Retinal pigment epithelial cell (primary cell): ENCODE measurements around the gene GTF3C2.
A peak's percentile ranks its signal among the peaks of the same experiment; 100 is the strongest.

Experiments used
- DNase-seq: peaks from one replicate; pipeline ENCODE4 v3.0.0-alpha.2; 2010; ENCODE audit warnings: low read depth
- H3K4me3 ChIP-seq: 2 replicates; pipeline ENCODE4 v1.5.1; 2011; ENCODE audit warnings: mild to moderate bottlenecking, low read length, control low read depth, moderate library complexity
- TF ChIP-seq, protein P1 (sequence below): conservative IDR thresholded peaks from 2 replicates; pipeline ENCODE4 v1.5.1; 2011; ENCODE audit warnings: low read depth, low read length, control low read depth, inconsistent platforms

Gene GTF3C2, protein sequence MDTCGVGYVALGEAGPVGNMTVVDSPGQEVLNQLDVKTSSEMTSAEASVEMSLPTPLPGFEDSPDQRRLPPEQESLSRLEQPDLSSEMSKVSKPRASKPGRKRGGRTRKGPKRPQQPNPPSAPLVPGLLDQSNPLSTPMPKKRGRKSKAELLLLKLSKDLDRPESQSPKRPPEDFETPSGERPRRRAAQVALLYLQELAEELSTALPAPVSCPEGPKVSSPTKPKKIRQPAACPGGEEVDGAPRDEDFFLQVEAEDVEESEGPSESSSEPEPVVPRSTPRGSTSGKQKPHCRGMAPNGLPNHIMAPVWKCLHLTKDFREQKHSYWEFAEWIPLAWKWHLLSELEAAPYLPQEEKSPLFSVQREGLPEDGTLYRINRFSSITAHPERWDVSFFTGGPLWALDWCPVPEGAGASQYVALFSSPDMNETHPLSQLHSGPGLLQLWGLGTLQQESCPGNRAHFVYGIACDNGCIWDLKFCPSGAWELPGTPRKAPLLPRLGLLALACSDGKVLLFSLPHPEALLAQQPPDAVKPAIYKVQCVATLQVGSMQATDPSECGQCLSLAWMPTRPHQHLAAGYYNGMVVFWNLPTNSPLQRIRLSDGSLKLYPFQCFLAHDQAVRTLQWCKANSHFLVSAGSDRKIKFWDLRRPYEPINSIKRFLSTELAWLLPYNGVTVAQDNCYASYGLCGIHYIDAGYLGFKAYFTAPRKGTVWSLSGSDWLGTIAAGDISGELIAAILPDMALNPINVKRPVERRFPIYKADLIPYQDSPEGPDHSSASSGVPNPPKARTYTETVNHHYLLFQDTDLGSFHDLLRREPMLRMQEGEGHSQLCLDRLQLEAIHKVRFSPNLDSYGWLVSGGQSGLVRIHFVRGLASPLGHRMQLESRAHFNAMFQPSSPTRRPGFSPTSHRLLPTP

DNA sequence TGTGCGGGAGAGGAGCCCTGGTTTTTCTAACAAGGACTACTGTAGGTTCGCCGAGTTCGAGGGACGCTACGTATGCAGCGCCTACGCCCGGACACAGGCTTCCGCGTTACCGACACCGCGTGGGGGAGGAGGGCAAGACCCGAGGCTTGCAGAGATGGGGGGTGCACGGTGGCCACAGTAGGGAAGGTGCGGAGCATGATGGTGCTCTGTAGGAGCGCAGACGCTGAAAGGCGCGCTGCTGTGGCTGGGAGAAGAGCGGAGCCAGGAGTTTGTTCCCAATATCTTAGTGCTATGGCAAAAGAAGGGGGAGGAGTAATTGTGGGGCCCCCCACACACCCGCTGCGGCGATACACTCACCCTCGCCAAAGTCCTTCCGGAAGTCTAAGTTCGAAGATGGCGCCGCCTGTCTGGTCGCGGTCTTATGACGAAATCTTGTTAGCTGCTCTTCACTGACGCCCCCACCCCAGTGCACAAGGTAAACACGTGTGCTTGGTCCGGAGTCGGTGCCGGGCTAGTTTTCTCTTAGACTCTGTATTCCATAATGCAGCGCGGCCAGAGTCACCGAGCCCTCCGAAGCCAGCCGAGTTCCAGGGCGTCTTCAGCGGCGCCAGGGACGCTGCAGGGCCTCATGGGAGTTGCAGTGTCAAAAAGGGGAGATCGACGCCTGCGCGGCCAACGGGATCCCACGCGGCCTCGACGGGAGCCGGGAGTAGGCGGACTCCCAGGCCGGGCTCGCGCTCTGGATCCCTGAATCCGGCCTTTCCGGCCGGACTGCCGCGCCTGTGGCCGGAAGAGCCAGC is at the start of gene GTF3C2:
GTF3C2 (minus strand) TSS at position 383 of the 800 bp plus-strand sequence. CDS start 13,210 bp downstream, outside the sequence.
- DNase-seq = peak; percentile 95
- H3K4me3 ChIP-seq = peak within 1 kb of the TSS; percentile 80
- TF ChIP-seq, protein P1, sequence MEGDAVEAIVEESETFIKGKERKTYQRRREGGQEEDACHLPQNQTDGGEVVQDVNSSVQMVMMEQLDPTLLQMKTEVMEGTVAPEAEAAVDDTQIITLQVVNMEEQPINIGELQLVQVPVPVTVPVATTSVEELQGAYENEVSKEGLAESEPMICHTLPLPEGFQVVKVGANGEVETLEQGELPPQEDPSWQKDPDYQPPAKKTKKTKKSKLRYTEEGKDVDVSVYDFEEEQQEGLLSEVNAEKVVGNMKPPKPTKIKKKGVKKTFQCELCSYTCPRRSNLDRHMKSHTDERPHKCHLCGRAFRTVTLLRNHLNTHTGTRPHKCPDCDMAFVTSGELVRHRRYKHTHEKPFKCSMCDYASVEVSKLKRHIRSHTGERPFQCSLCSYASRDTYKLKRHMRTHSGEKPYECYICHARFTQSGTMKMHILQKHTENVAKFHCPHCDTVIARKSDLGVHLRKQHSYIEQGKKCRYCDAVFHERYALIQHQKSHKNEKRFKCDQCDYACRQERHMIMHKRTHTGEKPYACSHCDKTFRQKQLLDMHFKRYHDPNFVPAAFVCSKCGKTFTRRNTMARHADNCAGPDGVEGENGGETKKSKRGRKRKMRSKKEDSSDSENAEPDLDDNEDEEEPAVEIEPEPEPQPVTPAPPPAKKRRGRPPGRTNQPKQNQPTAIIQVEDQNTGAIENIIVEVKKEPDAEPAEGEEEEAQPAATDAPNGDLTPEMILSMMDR = no peak

DNA sequence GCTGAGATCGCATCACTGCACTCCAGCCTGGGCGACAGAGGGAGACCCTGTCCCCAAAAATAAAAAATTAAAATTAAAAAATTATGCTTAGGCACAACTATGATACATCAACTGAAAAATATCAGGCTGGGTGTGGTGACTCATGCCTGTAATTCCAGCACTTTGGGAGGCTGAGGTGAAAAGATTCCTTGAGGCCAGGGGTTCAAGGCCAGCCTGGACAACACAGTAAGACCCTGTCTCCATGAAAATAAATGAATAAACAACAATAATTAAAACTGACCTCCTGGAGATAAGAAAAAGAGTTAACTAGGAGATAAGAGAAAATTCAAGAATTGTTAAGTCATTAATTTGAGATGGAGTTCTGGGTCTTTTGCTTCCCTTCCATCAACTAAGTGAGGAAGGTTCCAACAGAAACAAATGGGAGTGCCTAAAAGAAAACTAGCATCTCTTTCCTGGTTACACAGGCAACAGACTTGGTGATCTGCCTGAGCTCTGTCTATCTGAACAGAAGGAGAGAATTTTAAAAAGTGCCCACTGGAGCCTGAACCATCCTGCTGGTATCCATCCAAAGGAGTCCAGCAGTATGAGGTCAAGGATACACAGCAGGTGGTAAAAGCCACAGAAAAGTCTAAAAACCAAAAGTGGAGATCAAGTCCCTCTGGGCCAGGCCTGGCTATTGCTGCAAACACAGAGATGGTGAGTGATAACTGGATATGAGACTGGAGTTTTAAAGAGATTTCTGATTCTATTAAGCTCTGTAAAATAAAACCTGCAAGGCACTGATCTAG is 44.0 kb upstream of the GTF3C2 start:
- H3K4me3 ChIP-seq = no peak overlapping the region
- TF ChIP-seq, protein P1 = no peak
- DNase-seq = no peak

DNA sequence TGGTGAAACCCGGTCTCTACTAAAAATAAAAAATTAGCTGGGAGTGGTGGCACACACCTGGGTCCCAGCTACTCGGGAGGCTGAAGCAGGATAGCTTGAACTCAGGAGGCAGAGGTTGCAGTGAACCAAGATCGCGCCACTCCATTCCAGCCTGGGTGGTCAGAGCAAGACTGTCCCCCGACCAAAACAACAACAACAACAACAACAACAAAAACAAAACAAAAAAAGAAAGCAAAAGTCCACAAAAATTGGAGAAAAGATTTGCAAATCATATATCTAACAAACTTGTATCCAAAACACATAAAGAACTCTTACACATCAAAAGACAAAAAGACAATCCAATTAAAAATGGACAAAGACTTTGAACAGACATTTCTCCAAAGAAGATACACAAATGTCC is 42.4 kb upstream of the GTF3C2 start:
- TF ChIP-seq, protein P1 = no peak
- H3K4me3 ChIP-seq = no peak overlapping the region
- DNase-seq = no peak

DNA sequence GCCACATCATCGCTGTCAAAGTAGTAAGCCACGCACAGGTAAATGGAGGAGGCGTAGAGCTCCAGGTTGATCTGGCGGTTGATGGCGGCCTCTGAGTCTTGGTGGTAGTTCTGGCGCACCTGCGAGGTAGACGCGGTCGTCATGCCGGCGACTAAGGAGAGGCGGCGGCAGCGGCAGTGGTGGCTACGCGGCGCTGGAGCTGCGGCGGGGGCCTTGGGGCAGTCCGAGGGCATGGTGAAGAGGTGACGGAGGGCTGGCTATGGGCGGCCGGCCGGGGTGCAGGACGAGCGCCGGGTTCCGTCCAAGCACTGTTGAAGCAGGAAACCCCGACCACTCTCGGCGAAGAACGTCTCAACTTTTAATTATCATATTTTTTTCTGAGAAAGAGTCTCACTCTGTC is 36.7 kb upstream of the GTF3C2 start:
- TF ChIP-seq, protein P1 = no peak
- no peak for DNase-seq
- H3K4me3 ChIP-seq = no peak overlapping the region

DNA sequence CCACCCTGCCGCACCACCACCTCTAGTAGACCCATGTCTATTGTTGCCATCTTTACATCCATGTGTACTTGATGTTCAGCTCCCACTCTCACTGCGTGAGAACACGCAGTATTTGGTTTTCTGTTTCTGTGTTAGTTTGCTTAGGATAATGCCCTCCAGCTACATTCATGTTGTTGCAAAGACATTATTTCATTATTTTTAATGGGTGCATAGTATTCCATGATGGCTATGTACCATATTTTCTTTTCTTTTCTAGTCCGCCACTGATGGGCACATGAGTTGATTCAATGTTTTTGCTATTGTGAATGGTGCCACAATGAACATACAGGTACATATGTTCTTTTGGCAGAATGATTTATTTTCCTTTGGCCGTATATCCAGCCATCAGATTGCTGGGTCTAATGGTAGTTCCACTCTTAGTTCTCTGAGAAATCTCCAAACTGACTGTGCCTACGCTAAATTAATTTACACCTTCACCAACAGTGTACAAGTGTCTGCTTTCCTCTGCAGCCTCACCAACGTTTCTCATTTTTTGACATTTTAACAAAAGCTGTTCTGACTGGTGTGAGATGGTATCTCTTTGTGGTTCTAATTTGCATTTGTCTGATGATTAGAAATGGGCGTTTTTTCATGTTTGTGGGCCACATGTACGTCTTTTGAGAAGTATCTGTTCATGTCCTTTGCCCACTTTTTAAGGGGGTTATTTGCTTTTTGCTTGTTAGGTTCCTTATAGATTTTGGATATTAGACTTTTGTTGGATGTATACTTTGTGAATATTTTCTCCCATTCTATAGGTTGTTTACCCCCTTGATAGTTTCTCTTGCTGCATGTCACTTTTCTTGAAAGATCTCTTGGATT is 34.5 kb upstream of the GTF3C2 start:
- TF ChIP-seq, protein P1 = no peak
- DNase-seq = no peak
- no peak overlapping the region for H3K4me3 ChIP-seq
